ENCODE measurements around the gene EXD3.

Gene EXD3

GRCh38 chr9:137278721-137279711, 143.9 kb downstream of the EXD3 start:
- DNase-seq, result no peak

GRCh38 chr9:137278061-137278701, 144.8 kb downstream of the EXD3 start:
- DNase-seq, result no peak

- DNase-seq, result peak; percentile 48
These were observed 145.5 kb downstream of the EXD3 start, which contains the start of gene TOR4A for GRCh38 chr9:137277329-137278041. TOR4A (plus strand) TSS chr9:137277726; CDS start chr9:137278690, 964 bp downstream.

- peak; percentile 63 for DNase-seq
These were observed 146.3 kb downstream of the EXD3 start for GRCh38 chr9:137276473-137277328.

GRCh38 chr9:137275588-137276472, 147.1 kb downstream of the EXD3 start:
- no peak for DNase-seq

- DNase-seq, result no peak
These were observed 147.8 kb downstream of the EXD3 start for GRCh38 chr9:137275203-137275587.

- no peak for DNase-seq
These were observed 149.2 kb downstream of the EXD3 start for GRCh38 chr9:137273611-137274320.

- DNase-seq, result no peak
These were observed 149.9 kb downstream of the EXD3 start for GRCh38 chr9:137273095-137273490.

- no peak for DNase-seq
These were observed 150.5 kb downstream of the EXD3 start for GRCh38 chr9:137272241-137273094.

- DNase-seq, result no peak
These were observed 151.3 kb downstream of the EXD3 start for GRCh38 chr9:137271696-137272076.

- DNase-seq, result no peak
These were observed 151.8 kb downstream of the EXD3 start for GRCh38 chr9:137270929-137271695.

GRCh38 chr9:137269231-137269772, 153.7 kb downstream of the EXD3 start:
- no peak for DNase-seq

GRCh38 chr9:137268538-137269201, 154.3 kb downstream of the EXD3 start:
- DNase-seq, result no peak

- DNase-seq, result no peak
These were observed 155.0 kb downstream of the EXD3 start for GRCh38 chr9:137267933-137268355.

- DNase-seq, result no peak
These were observed 156.1 kb downstream of the EXD3 start for GRCh38 chr9:137266585-137267453.

- no peak for DNase-seq
These were observed 156.8 kb downstream of the EXD3 start for GRCh38 chr9:137266162-137266527.

All from fibroblast of skin of right quadriceps (primary cell).